ENCODE data around the gene BRD1. TPM values are rescaled to one million over a fixed set of nuclear protein-coding genes. Genes with fewer than 3 reads are reported as not detected.

The BRD1 gene
- total RNA-seq, 1 donor: 23.5 TPM

GRCh38 chr22:49735901-49736421 is 91.7 kb downstream of the BRD1 start:
- Histone ChIP-seq H3K9me3 (ENCODE audit: low read depth, low read length) (no peaks in the 10 kb centered on the region), H3K4me2 (ENCODE audit: insufficient read depth, low read length) (no peak overlapping the region), H3K4me3 (ENCODE audit: insufficient read depth, low read length) (no peak overlapping the region), H3K79me2 (ENCODE audit: insufficient read depth, low read length) (no peaks in the 10 kb centered on the region), H3K4me1 (ENCODE audit: insufficient read depth, low read length) (no peaks in the 10 kb centered on the region), H2AFZ (ENCODE audit: low read length) (no peak overlapping the region), H4K20me1 (ENCODE audit: insufficient read depth, low read length) (no peaks in the 10 kb centered on the region), H3K36me3 (ENCODE audit: insufficient read depth, low read length) (no peaks in the 10 kb centered on the region), H3K27ac (ENCODE audit: low read depth, low read length) (no peak overlapping the region), H3K27me3 (ENCODE audit: insufficient read depth, low read length) (no peaks in the 10 kb centered on the region)
- no peak for DNase-seq (ENCODE audit: insufficient read length, low spot score, missing footprints)
- TF ChIP-seq CTCF (IDR thresholded peaks at IDR 0.05; ENCODE audit: extremely low read depth, low read depth, low read length): no peak

- Histone ChIP-seq H3K4me1 (ENCODE audit: insufficient read depth, low read length) (no peaks in the 10 kb centered on the region), H3K4me2 (ENCODE audit: insufficient read depth, low read length) (no peak overlapping the region), H3K27me3 (ENCODE audit: insufficient read depth, low read length) (no peaks in the 10 kb centered on the region), H3K79me2 (ENCODE audit: insufficient read depth, low read length) (no peaks in the 10 kb centered on the region), H3K9me3 (ENCODE audit: low read depth, low read length) (no peaks in the 10 kb centered on the region), H2AFZ (ENCODE audit: low read length) (no peak overlapping the region), H3K27ac (ENCODE audit: low read depth, low read length) (no peak overlapping the region), H3K4me3 (ENCODE audit: insufficient read depth, low read length) (no peak overlapping the region), H3K36me3 (ENCODE audit: insufficient read depth, low read length) (no peaks in the 10 kb centered on the region), H4K20me1 (ENCODE audit: insufficient read depth, low read length) (no peaks in the 10 kb centered on the region)
- DNase-seq (ENCODE audit: insufficient read length, low spot score, missing footprints): no peak
- TF ChIP-seq CTCF (IDR thresholded peaks at IDR 0.05; ENCODE audit: extremely low read depth, low read depth, low read length): no peak
Measured at GRCh38 chr22:49735411-49735900, 92.2 kb downstream of the BRD1 start.

GRCh38 chr22:49734882-49735281 is 92.8 kb downstream of the BRD1 start:
- Histone ChIP-seq H3K36me3 (ENCODE audit: insufficient read depth, low read length) (no peaks in the 10 kb centered on the region), H4K20me1 (ENCODE audit: insufficient read depth, low read length) (no peaks in the 10 kb centered on the region), H3K9me3 (ENCODE audit: low read depth, low read length) (no peaks in the 10 kb centered on the region), H3K27ac (ENCODE audit: low read depth, low read length) (no peak overlapping the region), H3K4me3 (ENCODE audit: insufficient read depth, low read length) (no peak overlapping the region), H3K27me3 (ENCODE audit: insufficient read depth, low read length) (no peaks in the 10 kb centered on the region), H2AFZ (ENCODE audit: low read length) (no peak overlapping the region), H3K4me2 (ENCODE audit: insufficient read depth, low read length) (no peak overlapping the region), H3K4me1 (ENCODE audit: insufficient read depth, low read length) (no peaks in the 10 kb centered on the region), H3K79me2 (ENCODE audit: insufficient read depth, low read length) (no peaks in the 10 kb centered on the region)
- TF ChIP-seq CTCF (IDR thresholded peaks at IDR 0.05; ENCODE audit: extremely low read depth, low read depth, low read length): no peak
- DNase-seq (ENCODE audit: insufficient read length, low spot score, missing footprints): no peak

GRCh38 chr22:49734390-49734789 is 93.3 kb downstream of the BRD1 start:
- no peaks in the 10 kb centered on the region for H4K20me1 ChIP-seq (ENCODE audit: insufficient read depth, low read length)
- no peaks in the 10 kb centered on the region for H3K27me3 ChIP-seq (ENCODE audit: insufficient read depth, low read length)
- no peak overlapping the region for H2AFZ ChIP-seq (ENCODE audit: low read length)
- no peak for DNase-seq (ENCODE audit: insufficient read length, low spot score, missing footprints)
- no peak overlapping the region for H3K4me2 ChIP-seq (ENCODE audit: insufficient read depth, low read length)
- H3K36me3 ChIP-seq (ENCODE audit: insufficient read depth, low read length): no peaks in the 10 kb centered on the region
- no peak overlapping the region for H3K27ac ChIP-seq (ENCODE audit: low read depth, low read length)
- H3K9me3 ChIP-seq (ENCODE audit: low read depth, low read length): no peaks in the 10 kb centered on the region
- H3K4me1 ChIP-seq (ENCODE audit: insufficient read depth, low read length): no peaks in the 10 kb centered on the region
- H3K4me3 ChIP-seq (ENCODE audit: insufficient read depth, low read length): no peak overlapping the region
- no peak for TF ChIP-seq CTCF (IDR thresholded peaks at IDR 0.05; ENCODE audit: extremely low read depth, low read depth, low read length)
- no peaks in the 10 kb centered on the region for H3K79me2 ChIP-seq (ENCODE audit: insufficient read depth, low read length)

Data from osteoblast (primary cell).